Activated naive CD4-positive, alpha-beta T cell treated with anti-CD3 and anti-CD28 coated beads for 36 hours (primary cell): ENCODE measurements around the gene DCHS1. TPM values are rescaled to one million over a fixed set of nuclear protein-coding genes. Genes with fewer than 3 reads are reported as not detected.

ENCODE experiments used
- CTCF ChIA-PET: fragments of 350-600 bp; sonication (Branson Sonifier 250); formaldehyde crosslinking; loops from one replicate; lab custom pipeline; 2021; ENCODE audit warnings: antibody characterized with exemption; lab: Charles Lee
- DNase-seq: peaks from one replicate; pipeline ENCODE4 v3.0.0-alpha.2; 2020
- H3K27ac Mint-ChIP-seq: one replicate; pipeline ENCODE4 v1.8.0; 2021; ENCODE audit warnings: mild to moderate bottlenecking, mixed read lengths
- H3K27me3 Mint-ChIP-seq: one replicate; pipeline ENCODE4 v1.8.0; 2021; ENCODE audit warnings: low read depth, mixed read lengths
- H3K36me3 Mint-ChIP-seq: one replicate; pipeline ENCODE4 v1.8.0; 2021; ENCODE audit warnings: low read depth, mixed read lengths
- H3K4me1 Mint-ChIP-seq: one replicate; pipeline ENCODE4 v1.8.0; 2021; ENCODE audit warnings: low read depth, mixed read lengths
- H3K4me3 Mint-ChIP-seq: one replicate; pipeline ENCODE4 v1.8.0; 2021; ENCODE audit warnings: mild to moderate bottlenecking, moderate library complexity, mixed read lengths
- H3K9me3 Mint-ChIP-seq: one replicate; pipeline ENCODE4 v1.8.0; 2021; ENCODE audit warnings: mixed read lengths
- intact Hi-C: fragments of 100-400 bp; cut with micrococcal nuclease; formaldehyde crosslinking; loops from one replicate; pipeline ENCODE4 v1.15.1; 2023
- total RNA-seq, 2 experiments: library from RNA; stranded (reverse); gene quantifications; one replicate each; pipeline ENCODE4 v1.2.3, GENCODE V29; 2021

The DCHS1 gene
- total RNA-seq, 2 experiments from 2014 or later, result 0.79 to 0.88 TPM

- H3K4me3 Mint-ChIP-seq, result no peak overlapping the region
- H3K4me1 Mint-ChIP-seq, result no peaks in the 10 kb centered on the region
- H3K27me3 Mint-ChIP-seq, result no peaks in the 10 kb centered on the region
- H3K9me3 Mint-ChIP-seq, result peaks cover 24% of the 10 kb centered on the region
- CTCF ChIA-PET, result interaction anchor here (0.7 to 1.2 kb wide), 4 partner anchors 41 to 224 kb away, joined by 3 to 4 read pairs (median 3); no protein-coding TSS in a partner anchor
- intact Hi-C loops, result no loop called here
- DNase-seq, result no peak
- peaks cover 34% of the 10 kb centered on the region for H3K36me3 Mint-ChIP-seq
- H3K27ac Mint-ChIP-seq, result no peak overlapping the region
These were observed 68.9 kb downstream of the DCHS1 start for GRCh38 chr11:6586434-6587359.

- H3K4me1 Mint-ChIP-seq, result no peaks in the 10 kb centered on the region
- peaks cover 32% of the 10 kb centered on the region for H3K36me3 Mint-ChIP-seq
- no peak overlapping the region for H3K4me3 Mint-ChIP-seq
- no peak for DNase-seq
- peaks cover 24% of the 10 kb centered on the region for H3K9me3 Mint-ChIP-seq
- H3K27me3 Mint-ChIP-seq, result no peaks in the 10 kb centered on the region
- intact Hi-C loops, result no loop called here
- no peak overlapping the region for H3K27ac Mint-ChIP-seq
- CTCF ChIA-PET, result no interaction called here
These were observed 71.1 kb downstream of the DCHS1 start for GRCh38 chr11:6584528-6584927.

GRCh38 chr11:6583584-6583983 lies 72.0 kb downstream of the DCHS1 start:
- H3K9me3 Mint-ChIP-seq, result peaks cover 24% of the 10 kb centered on the region
- H3K27me3 Mint-ChIP-seq, result no peaks in the 10 kb centered on the region
- DNase-seq, result no peak
- no peak overlapping the region for H3K27ac Mint-ChIP-seq
- no peaks in the 10 kb centered on the region for H3K4me1 Mint-ChIP-seq
- H3K36me3 Mint-ChIP-seq, result peaks cover 32% of the 10 kb centered on the region
- intact Hi-C loops, result no loop called here
- H3K4me3 Mint-ChIP-seq, result no peak overlapping the region
- CTCF ChIA-PET, result no interaction called here

- Mint-ChIP-seq H3K27me3 (no peaks in the 10 kb centered on the region), H3K27ac (no peak overlapping the region), H3K9me3 (peaks cover 20% of the 10 kb centered on the region), H3K4me1 (peaks cover 3% of the 10 kb centered on the region), H3K36me3 (peaks cover 23% of the 10 kb centered on the region), H3K4me3 (no peak overlapping the region)
- intact Hi-C loops, result no loop called here
- CTCF ChIA-PET, result interaction anchor here (0.6 to 1.6 kb wide), 3 partner anchors 75 to 613 kb away, joined by 3 read pairs; no protein-coding TSS in a partner anchor
- no peak for DNase-seq
These were observed 75.9 kb downstream of the DCHS1 start for GRCh38 chr11:6579681-6580080.

GRCh38 chr11:6578134-6578533 lies 77.5 kb downstream of the DCHS1 start:
- Mint-ChIP-seq H3K9me3 (peaks cover 8% of the 10 kb centered on the region), H3K27ac (no peak overlapping the region), H3K4me3 (no peak overlapping the region), H3K27me3 (no peaks in the 10 kb centered on the region), H3K4me1 (peaks cover 3% of the 10 kb centered on the region), H3K36me3 (peaks cover 11% of the 10 kb centered on the region)
- CTCF ChIA-PET, result no interaction called here
- intact Hi-C loops, result no loop called here
- no peak for DNase-seq

- Mint-ChIP-seq H3K36me3 (peaks cover 2% of the 10 kb centered on the region), H3K4me1 (peaks cover 3% of the 10 kb centered on the region), H3K27ac (no peak overlapping the region), H3K4me3 (no peak overlapping the region), H3K9me3 (no peaks in the 10 kb centered on the region), H3K27me3 (no peaks in the 10 kb centered on the region)
- DNase-seq, result no peak
- CTCF ChIA-PET, result interaction anchor here (0.7 to 0.8 kb wide), 2 partner anchors 46 to 1314 kb away, joined by 3 read pairs; no protein-coding TSS in a partner anchor
- intact Hi-C loops, result no loop called here
These were observed 78.9 kb downstream of the DCHS1 start for GRCh38 chr11:6576471-6577373.

- no peaks in the 10 kb centered on the region for H3K9me3 Mint-ChIP-seq
- intact Hi-C loops, result no loop called here
- peaks cover 3% of the 10 kb centered on the region for H3K4me1 Mint-ChIP-seq
- peaks cover 4% of the 10 kb centered on the region for H3K36me3 Mint-ChIP-seq
- CTCF ChIA-PET, result interaction anchor here (0.7 kb wide), 1 partner anchor 44 kb away, joined by 3 read pairs; no protein-coding TSS in a partner anchor
- H3K4me3 Mint-ChIP-seq, result no peak overlapping the region
- no peak for DNase-seq
- H3K27ac Mint-ChIP-seq, result no peak overlapping the region
- no peaks in the 10 kb centered on the region for H3K27me3 Mint-ChIP-seq
These were observed 80.5 kb downstream of the DCHS1 start for GRCh38 chr11:6574816-6575715.

- Mint-ChIP-seq H3K4me3 (no peak overlapping the region), H3K4me1 (peaks cover 3% of the 10 kb centered on the region), H3K36me3 (peaks cover 4% of the 10 kb centered on the region), H3K9me3 (no peaks in the 10 kb centered on the region), H3K27ac (no peak overlapping the region), H3K27me3 (no peaks in the 10 kb centered on the region)
- CTCF ChIA-PET, result interaction anchor here (1.3 kb wide), 1 partner anchor 111 kb away, joined by 3 read pairs; the partner anchor contains the start of gene MRPL17
- intact Hi-C loops, result no loop called here
- no peak for DNase-seq
These were observed 83.4 kb downstream of the DCHS1 start for GRCh38 chr11:6572215-6572614.

- CTCF ChIA-PET, result no interaction called here
- H3K4me3 Mint-ChIP-seq, result no peak overlapping the region
- no peak for DNase-seq
These were observed 84.1 kb downstream of the DCHS1 start for GRCh38 chr11:6571434-6572008.

More at GRCh38 chr11:6571434-6572008, 84.1 kb downstream of the DCHS1 start:
- H3K36me3 Mint-ChIP-seq, result peaks cover 4% of the 10 kb centered on the region
- H3K27me3 Mint-ChIP-seq, result no peaks in the 10 kb centered on the region
- H3K4me1 Mint-ChIP-seq, result peaks cover 3% of the 10 kb centered on the region
- no peak overlapping the region for H3K27ac Mint-ChIP-seq
- intact Hi-C loops, result no loop called here
- no peaks in the 10 kb centered on the region for H3K9me3 Mint-ChIP-seq
